NCI-H69 (cell line): ENCODE data around the gene GBP4.

Source experiments
- DNase-seq: peaks from one replicate; lab custom pipeline; 2025; lab: John Stamatoyannopoulos, UW

GBP4 gene

DNA sequence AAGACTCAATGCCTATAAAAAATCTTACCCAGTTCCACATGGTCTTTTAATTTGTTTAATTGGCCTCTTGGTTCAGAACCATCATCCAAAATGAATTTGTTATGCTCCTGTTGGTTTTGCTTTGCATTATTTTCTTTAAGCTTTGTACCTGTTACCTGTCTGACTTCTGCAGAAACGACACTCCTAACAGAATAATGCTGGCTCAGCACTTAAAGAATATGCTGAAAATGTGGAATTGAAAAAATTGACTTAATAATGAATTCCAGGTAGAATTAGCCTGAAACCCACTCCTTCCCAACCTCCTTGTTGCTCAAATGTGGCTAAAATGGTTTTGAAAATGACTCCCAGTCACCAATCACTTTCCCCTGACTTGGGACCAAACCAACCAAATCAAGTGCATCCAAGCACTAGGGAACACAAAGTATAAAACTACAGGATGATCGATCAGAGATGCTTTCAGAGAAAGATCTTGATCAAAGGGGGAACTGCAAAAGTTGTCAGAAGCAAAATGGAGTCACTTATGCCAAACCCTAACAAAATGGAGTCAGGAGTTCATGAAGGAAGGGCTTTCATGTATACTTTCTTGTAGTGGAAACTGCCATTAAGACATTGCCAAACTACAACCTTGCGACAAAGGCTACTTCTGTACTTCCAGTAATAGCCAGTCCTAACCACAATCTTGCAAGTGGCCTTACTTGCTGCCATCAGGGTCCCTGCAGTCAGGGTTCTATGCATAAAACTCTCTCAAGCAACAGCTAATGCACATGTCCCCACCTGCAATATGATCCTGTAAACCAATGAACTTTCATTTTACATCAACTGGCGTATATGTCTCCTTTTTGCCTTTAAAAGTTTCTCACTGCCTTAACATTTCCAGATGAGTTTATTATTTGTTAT lies 28.3 kb downstream of the GBP4 start:
- DNase-seq = no peak

GRCh38 chr1:89169166-89169565 lies 29.6 kb downstream of the GBP4 start:
- DNase-seq = no peak

GRCh38 chr1:89167590-89168230 lies 31.0 kb downstream of the GBP4 start:
- peak; percentile 29 for DNase-seq

DNA sequence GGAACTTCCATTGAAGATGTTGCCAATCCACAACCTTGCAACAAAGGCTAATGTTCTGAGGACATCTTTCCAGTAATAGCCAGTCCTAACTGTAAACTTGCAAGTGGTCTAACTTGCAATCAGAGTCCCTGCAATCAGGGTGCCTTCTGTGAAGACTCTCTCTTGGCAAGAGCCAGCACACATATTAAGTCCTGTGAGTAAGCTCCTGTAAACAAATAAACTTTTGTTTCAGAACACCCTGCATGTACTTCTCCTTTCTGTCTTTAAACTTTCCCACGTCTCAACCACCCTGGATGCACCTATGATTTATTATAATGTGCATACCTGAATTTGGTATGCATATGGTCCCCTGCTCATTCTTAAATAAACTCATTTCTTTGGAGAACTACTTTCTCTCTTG lies 32.0 kb downstream of the GBP4 start:
- no peak for DNase-seq

GRCh38 chr1:89165811-89166210 lies 32.9 kb downstream of the GBP4 start:
- DNase-seq = no peak

DNA sequence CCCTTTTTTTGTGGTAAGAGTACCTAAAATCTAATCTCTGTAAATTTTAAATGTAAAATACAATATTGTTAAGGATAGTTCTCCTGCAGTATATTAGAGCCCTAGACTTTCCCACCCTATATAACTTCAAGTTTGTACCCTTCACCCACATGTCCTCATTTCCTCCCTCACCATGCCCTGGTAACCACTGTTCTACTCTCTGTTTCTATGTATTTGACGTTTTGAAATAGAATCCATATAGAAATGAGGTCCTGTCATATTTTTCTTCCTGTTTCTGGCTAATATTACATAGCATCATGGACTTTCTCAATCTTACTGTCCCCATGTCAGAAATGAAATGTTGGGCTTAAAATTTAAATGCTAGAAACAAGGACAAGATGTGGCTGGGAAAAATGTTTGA lies 47.7 kb downstream of the GBP4 start:
- no peak for DNase-seq

GRCh38 chr1:89149976-89150375 lies 48.8 kb downstream of the GBP4 start:
- DNase-seq = no peak

GRCh38 chr1:89149229-89149628 lies 49.5 kb downstream of the GBP4 start:
- DNase-seq = peak; percentile 23

DNA sequence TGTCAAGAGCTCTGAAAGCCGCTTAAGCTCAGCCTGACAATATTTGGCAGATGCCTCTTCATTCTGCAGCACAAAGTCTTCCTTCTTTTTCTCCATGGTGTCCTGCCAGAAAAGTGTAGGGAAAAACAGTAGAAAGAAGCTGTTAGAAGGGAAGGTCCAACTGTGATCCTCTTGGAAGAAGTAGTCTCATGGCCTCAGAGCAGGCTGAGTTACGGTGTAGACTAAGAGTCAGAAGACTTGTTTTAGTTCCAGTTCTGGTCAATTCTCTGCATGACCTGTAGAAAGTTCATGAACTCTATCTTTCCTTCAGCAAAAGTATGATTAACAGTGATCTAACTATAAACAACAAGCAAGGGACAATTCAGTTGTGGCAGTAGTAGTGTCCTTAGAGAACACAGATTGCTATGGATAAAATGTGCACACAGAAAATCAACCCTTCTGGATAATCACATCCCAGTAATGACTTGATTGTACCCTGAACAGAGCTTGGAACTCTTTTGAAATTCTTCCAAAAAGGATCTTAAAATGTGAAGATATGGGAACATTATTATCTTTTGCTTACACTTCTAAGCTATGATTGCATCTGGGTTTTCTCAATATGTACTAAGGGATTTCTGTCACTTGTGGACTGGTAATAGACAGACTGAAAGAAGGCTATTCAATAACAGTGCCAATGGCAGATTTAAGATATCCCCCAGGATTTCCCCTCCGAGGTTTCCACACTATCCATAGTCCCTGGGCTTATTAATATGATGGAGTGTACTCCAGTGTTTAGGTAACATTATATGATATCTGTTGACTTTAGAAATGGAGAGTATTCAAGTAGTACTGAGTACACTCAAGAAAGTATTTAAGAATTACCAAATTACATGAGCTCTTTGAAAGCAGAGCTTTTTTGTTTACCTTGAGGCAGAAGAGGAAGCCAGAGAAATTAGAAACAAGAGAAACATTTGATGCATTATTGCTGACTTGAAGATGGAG lies 50.8 kb downstream of the GBP4 start:
- DNase-seq = no peak

DNA sequence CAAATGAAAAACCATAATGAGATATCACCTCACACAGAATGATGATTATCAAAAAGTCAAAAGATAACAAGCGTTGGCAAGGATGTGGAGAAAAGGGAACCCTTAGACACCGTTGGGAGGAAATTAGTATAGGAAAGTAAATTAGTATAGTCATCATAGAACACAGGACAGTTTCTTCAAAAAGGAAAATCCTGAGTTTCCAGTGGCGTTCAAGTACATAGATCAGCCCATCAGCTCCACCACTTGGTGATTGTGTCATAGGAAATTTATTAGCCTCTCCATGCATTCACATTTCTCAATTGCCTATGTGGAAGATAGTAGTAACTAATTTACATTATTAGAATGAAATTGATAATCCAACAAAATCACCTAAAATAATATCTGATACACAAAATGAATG lies 52.0 kb downstream of the GBP4 start:
- DNase-seq = no peak

DNA sequence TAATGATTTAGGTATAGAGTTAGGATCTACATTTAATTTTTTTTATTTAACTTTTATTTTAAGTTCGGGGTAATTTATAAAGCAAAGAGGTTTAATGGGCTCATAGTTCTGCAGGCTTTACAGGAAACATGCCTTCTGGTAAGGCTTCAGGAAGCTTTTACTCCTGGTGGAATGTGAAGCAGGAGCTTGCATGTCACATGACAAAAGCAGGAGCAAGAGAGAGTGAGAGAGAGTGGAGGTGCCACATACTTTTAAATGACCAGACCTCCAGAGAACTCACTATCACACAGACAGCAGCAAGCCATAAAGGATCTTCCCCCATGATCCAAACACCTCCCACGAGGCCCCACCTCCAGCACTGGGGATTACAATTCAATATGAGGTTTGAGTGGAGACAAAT lies 55.3 kb downstream of the GBP4 start:
- DNase-seq = no peak

DNA sequence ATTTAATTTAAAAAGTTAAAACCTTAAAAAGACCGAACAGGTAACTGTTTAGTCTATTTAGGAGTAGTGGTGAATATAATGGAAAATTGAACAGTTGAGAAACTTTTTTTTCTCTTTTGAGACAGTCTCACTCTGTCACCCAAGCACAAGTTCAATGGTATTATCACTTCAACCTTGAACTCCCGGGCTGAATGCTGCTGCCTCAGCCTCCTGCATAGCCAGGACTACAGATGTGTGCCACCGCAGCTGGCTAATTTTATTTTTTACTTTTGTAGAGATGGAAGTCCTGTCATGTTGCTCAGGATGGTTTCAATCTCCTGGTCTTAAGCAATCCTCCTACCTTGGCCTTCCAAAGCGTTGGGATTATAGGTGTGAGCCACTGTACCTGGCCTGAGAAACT lies 56.6 kb downstream of the GBP4 start:
- DNase-seq = no peak

DNA sequence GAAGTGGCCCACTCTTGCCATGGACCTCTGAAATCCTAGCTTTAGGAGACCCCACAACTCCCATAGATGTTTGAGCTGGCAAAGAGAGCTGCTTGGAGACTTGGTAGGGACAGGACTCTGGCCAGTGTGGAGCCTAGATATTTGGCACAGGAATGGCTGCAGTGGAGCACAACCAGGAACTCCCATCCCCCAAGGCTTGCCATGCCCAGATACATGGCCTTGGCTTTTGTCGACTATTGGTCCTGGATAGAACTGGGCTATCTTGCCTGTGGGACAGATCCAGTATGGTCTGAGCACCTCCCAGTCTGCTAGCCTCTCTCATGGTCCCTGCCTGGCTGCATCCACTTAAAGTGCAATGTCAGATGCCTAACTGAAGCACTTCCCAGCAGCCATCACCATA lies 65.0 kb downstream of the GBP4 start:
- no peak for DNase-seq
